Urinary bladder (tissue), 4 donors: ENCODE data around the gene DDIT3. TPM values are rescaled to one million over a fixed set of nuclear protein-coding genes. Genes with fewer than 3 reads are reported as not detected.

Experiments used
- DNase-seq: peaks from one replicate; pipeline ENCODE4 v3.0.0-alpha.2; 2015; ENCODE audit errors: extremely low spot score
- H3K27ac ChIP-seq: one replicate; pipeline ENCODE4 v1.5.1; 2013; ENCODE audit warnings: low read depth, mild to moderate bottlenecking, moderate library complexity
- H3K36me3 ChIP-seq: one replicate; pipeline ENCODE4 v1.6.1; 2013; ENCODE audit warnings: mild to moderate bottlenecking, moderate library complexity; ENCODE audit not compliant: insufficient read depth
- H3K4me1 ChIP-seq: one replicate; pipeline ENCODE4 v1.6.1; 2013; ENCODE audit warnings: mild to moderate bottlenecking, moderate library complexity; ENCODE audit not compliant: insufficient read depth
- H3K4me3 ChIP-seq: one replicate; pipeline ENCODE4 v1.5.1; 2013; ENCODE audit warnings: low read depth, low read length
- WGBS: extraction: QIAGEN DNeasy Blood & Tissue Kit; methylation state at CpG from one replicate; pipeline ENCODE4 v1.1.7; 2013; 5-methylcytosine and 5-hydroxymethylcytosine counted together
- polyA plus RNA-seq: library from polyadenylated mRNA; stranded (reverse); fragments of 200-250 nt; gene quantifications from one replicate; pipeline ENCODE4 v1.2.3, GENCODE V29; 2013
- total RNA-seq: library from RNA; depleted of rRNA; stranded (reverse); fragments of >200 nt; gene quantifications from one replicate; pipeline ENCODE4 v1.2.3, GENCODE V29; 2014
- donor health status: healthy with polysubstance abuse.
- donor health status: healthy.

DDIT3 gene
- total and polyA plus RNA-seq, 2 donors = 15.4 to 58.0 TPM

DNA sequence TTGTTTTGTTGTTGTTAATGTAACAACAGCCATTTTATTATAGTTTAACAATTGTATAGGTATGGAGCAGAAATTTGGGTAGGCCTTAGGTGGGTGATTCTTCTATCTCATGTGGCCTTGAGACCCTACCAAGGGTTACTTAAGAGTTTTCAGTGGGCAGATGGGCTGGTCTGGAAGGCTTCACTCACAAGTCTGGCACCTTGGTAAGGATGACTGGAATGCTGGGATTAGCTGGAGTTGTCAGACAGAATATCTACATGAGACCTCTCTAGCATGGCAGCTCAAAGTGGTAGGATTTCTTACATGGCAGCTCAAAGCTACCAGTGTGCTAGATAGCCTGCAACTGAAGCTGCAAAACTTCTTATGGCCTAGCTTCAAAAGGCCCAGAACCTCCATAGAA lies 34.6 kb downstream of the DDIT3 start:
- no peaks in the 10 kb centered on the region for H3K36me3 ChIP-seq
- H3K4me1 ChIP-seq = peaks cover 2% of the 10 kb centered on the region
- DNase-seq = no peak

DNA sequence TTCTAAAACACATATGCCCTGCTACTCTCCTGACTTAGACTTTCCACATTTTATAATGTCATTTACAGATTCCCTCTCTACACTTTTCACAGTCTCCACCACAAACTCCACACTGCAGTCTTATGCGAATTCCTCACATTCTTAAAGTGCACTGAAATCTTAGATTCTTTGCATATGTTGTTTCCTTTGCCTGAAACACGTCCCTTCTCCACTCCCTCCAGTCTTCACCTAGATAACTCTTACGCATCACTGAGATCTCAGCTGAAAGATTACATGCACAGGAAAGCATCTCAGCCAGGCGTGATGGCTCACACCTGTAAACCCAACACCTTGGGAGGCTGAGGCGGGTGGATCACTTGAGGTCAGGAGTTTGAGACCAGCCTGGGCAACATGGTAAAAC lies 36.8 kb downstream of the DDIT3 start:
- Histone ChIP-seq H3K27ac (no peak overlapping the region), H3K4me1 (no peaks in the 10 kb centered on the region), H3K4me3 (no peak overlapping the region), H3K36me3 (no peaks in the 10 kb centered on the region)
- 36% methylated on average over 5 of the region's 5 CpGs for WGBS
- DNase-seq = no peak

More for the DNA sequence above, 34.6 kb downstream of the DDIT3 start:
- Histone ChIP-seq H3K4me3 (no peak overlapping the region), H3K27ac (no peak overlapping the region)

DNA sequence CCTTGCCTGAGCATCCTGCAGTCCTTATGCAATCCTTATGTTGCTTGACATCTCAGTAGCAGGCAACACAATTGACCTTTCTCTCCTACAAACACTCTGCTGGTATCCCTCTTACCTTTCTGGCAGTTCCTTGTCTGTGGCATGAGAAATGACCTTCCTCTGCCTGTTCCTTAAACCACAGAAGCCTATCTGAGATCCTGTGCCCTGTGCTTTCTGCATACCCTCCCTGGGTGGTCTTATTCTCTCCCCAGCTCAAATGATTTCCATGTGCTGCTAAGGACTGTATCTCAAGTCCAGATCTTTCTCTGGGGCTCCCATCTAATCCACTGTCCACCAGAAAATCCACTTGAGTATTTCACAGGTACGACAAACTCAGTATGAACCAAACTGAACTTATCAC lies 38.6 kb downstream of the DDIT3 start:
- no peak for DNase-seq
- no peaks in the 10 kb centered on the region for H3K4me1 ChIP-seq
- no peak overlapping the region for H3K4me3 ChIP-seq
- H3K36me3 ChIP-seq = no peaks in the 10 kb centered on the region
- H3K27ac ChIP-seq = no peak overlapping the region
- 28% methylated on average over 1 of the region's 1 CpG for WGBS

DNA sequence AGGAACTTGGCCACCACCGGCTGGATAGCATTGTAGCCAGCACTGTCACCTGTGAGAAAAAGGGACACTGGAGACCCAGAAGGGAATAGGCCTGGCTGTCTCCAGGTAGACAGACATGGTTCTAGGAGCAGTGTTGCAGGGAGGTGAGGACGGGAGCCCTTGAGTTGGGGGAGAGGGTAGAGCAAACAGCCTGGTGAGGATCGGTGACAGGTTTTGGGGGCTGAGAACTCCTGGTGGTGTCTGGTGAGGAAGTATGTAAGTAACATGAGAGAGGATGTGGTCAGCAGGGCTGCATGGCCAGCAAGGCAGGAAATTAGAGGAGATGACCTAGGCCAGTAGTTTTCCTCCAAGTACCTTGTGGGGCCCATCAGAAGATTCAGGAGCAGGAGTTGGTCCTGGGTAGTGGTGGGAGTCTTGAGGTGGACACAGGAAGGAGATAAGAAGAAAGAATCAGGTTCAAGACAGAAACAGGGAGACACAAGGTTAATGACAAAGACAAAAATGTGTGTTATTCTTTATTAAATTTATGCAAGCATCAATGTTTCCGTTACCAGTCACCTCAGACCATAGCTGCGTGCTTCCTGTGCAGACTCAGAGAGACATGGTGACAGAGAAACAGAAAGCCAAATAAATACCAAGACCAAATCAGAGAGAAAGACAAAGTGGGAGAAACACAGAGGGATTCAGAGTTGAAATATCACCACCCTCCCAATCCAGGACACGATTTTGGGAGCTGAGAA lies 40.8 kb downstream of the DDIT3 start, which contains the start of gene ARHGAP9:
TSS of gene ARHGAP9 (minus strand) at position 491 of the 740 bp plus-strand sequence. CDS start at position 31, 460 bp downstream.
- no peaks in the 10 kb centered on the region for H3K4me1 ChIP-seq
- WGBS = 67% methylated on average over 6 of the region's 6 CpGs
- no peak for DNase-seq
- no peaks in the 10 kb centered on the region for H3K36me3 ChIP-seq
- H3K27ac ChIP-seq = peak within 1 kb of the TSS; percentile 12
- H3K4me3 ChIP-seq = no peak within 1 kb of the TSS

DNA sequence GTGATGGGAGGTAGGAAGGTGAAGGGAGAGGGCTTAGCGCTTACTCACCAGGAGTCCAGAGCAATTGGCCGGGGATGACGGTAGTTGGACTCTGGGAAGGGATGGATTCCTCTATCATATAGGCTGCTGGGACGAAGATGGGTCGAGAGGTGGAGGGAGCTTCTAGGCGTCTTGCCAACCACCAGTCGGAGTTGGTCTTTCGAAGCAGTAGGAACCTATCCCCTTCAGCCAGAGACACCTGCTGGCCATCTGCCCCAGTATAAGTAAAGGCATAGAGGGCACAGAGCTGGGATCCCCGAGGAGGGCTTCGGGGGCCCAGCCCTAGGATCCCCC lies 41.3 kb downstream of the DDIT3 start:
- DNase-seq = no peak

DNA sequence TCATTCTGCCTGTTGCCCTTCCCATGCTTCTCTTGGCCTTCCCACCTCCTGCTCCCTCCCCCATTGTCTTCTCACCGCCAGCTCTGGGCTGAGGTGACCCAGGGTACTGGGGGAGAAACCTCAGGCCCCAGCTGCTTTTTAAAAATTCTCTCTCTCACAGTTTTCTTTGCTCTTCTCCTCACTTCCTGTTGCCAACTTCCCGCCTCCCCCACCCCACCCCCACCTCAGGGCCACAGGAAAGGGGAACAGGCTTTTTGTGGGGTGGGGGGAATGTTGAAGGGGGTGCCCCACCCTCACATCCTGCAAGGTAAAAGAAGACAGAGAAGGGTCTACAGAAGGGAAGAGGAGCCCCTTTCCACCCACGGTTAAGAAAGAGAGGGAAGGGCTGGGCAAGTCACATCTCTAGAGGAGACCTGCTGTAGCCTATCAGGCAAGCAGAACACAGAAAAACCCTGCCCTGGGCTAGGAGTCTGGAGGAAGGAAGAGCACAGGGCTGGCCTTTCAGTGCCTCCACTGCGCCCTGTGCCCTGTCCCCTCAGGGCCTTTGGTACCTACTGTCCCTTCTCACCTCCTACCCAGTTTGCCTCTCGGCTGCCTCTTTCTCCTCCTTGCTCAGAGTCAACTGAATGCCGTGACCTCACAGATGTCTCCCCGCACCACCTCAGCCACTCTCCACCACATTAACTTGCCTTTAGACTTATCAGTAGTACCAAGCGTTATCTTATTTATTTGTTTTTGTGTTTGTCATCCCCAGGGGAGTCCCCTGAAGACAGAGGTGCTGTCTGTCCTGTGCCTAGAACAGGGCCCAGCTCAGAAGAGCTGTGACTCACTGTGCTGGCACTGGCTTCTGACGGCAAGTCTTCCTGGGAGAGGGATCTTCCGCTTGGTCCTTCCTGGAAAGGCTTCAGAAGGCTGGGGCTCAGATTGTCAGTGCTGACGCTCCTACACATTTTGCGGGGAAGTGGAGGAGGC lies 42.3 kb downstream of the DDIT3 start:
- 60% methylated on average over 12 of the region's 12 CpGs for WGBS
- Histone ChIP-seq H3K4me1 (no peaks in the 10 kb centered on the region), H3K36me3 (no peaks in the 10 kb centered on the region), H3K27ac (peak overlapping the region; percentile 14), H3K4me3 (peak overlapping the region; percentile 20)
- DNase-seq = no peak

More for the DNA sequence above, 41.3 kb downstream of the DDIT3 start:
- 78% methylated on average over 10 of the region's 10 CpGs for whole genome bisulfite sequencing
- no peak overlapping the region for H3K4me3 ChIP-seq
- no peaks in the 10 kb centered on the region for H3K4me1 ChIP-seq
- peak overlapping the region; percentile 12 for H3K27ac ChIP-seq
- no peaks in the 10 kb centered on the region for H3K36me3 ChIP-seq

DNA sequence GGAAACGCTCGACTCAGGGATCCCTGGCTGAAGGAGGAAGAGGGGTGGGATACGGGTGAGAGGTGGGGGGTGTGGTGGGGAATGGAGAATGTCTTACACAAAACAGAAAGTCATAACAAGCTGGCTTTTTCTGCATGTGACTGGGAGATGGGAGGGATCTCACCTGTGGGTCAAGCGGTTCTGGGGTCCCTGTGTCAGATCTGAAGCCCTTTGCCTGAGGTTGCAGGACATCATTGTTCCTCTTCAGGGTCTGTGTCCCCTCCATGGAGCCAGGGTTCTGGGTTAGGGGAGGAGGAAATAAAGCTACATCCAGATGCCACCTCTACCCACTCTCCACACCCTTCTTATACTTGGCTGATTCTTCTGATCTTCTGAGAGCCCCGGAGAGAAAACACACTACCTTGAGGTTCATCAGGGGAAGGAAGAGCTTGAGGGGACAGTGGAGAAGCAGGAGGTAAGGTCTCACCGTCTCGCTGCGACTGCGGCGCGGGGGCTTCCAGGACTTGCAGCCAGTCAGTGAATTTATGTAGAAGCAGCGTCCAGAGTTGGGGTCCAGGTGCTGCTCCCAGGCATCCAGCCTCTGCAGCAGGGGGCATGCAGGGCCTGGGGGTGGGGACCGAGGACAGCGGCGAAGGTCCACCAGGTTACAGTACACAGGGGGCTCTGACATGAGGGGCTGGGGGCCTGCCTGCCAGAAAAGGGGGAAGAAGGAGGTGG lies 43.2 kb downstream of the DDIT3 start:
- Histone ChIP-seq H3K36me3 (no peaks in the 10 kb centered on the region), H3K27ac (peak overlapping the region; percentile 14), H3K4me3 (peak overlapping the region; percentile 20), H3K4me1 (no peaks in the 10 kb centered on the region)
- WGBS = 74% methylated on average over 15 of the region's 15 CpGs
- no peak for DNase-seq

DNA sequence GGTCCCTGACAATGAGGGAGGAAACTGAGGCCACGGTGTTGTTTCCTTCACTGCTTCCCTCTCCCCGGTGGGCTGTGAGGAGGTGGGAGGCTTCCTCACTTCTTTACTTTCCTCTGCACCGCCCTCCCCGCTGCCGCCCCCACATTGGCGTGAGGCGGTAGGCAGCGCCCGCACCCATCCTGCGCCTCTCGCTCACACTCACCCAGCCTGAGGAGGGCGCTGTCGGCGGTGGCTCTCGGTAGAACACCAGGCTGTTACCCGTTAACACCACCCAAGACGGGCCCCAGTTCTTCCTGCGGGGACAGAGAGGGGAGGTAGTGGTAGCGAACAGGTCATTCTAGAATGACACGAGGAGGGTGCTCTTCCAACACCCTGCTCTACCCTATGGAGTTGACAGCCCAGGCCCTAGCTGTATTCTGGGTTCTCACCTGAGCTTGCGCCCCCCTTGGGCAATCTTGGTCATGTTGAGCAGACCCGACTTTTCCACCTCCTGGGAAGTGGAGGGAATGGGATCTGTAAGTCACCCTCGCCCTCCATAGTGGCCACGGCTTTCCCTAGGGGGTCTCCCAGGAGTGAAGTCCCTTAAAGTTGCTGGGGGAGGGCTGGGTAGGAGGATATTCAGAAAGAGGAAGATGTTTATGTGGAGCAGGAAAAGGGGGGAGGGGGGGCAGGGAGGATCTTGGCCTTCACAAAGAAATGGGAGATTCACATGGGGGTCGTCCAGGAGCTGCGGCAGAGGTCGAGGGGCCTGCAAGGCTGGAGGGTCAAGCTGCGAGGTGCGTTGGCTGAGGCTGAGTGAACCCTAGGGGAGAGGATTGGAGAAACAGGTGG lies 43.9 kb downstream of the DDIT3 start:
- Histone ChIP-seq H3K4me1 (no peaks in the 10 kb centered on the region), H3K4me3 (peak overlapping the region; percentile 8), H3K27ac (no peak overlapping the region), H3K36me3 (no peaks in the 10 kb centered on the region)
- 20% methylated on average over 29 of the region's 29 CpGs for WGBS
- no peak for DNase-seq

DNA sequence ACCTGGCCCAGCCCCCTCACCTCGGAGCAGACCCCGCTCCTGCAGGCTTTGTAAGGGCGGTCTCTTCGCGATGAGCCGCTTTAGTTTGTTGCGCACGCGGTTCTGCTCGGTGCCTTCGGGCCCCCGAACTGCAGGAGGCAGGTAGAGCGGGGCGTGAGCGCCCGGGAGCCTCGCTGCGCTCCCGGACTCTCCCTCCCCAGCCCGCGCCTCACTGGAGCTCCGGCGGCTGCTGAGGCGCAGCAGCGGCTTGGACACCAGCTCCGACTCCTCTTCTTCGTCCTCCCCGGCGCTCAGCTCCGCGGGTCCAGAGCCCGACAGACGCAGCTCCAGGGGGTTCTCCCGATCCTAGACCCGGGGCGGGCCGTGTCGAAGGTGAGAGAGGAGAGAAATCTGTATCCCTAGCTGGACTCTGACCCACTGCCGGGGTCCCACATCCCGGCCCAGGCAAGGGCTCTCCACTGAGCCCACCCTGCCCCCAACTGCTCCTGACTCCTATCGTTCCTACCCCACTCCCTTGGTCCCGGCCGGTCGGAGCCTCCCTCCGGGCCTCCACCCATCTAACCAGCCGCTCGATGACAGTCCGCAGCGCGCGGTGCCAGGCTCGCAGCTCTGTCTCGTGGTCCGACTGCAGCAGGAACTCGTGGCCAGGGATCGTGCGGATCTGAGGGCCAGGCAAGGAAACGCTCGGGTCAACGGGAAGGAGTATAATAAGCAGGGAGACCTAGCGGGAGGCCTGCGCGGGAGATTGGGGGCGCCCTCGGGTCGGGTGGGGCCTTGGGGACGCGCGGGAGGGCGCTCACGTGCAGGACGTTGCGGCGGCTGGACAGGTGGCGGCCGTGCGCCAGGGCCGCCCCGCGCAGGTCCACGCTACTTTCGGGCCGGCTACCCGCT lies 44.8 kb downstream of the DDIT3 start:
- Histone ChIP-seq H3K4me3 (peak overlapping the region; percentile 8), H3K4me1 (no peaks in the 10 kb centered on the region), H3K27ac (no peak overlapping the region), H3K36me3 (no peaks in the 10 kb centered on the region)
- 10% methylated on average over 84 of the region's 84 CpGs for WGBS
- no peak for DNase-seq

DNA sequence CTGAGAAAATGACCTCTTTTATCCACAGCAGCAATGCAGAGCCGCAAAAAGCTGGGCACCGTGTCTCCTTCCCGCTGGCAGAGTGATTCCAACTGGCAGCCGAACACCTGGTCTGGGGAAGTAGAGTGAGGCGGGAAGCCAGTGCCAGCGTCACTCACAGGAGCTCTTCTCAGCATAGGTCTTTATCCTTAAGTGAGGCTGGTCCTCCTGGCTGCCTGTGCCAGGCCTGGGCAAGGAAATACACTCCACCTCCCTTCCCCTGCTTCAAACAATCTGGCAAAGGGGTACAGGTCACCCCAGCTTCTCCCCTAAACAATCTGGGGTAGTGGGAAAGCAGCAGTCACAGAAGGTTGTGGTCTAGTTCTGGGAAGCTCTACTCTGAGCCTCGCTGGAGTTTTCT lies 45.5 kb downstream of the DDIT3 start:
- Histone ChIP-seq H3K4me1 (no peaks in the 10 kb centered on the region), H3K4me3 (no peak overlapping the region), H3K27ac (no peak overlapping the region), H3K36me3 (no peaks in the 10 kb centered on the region)
- 62% methylated on average over 7 of the region's 7 CpGs for WGBS
- DNase-seq = no peak

DNA sequence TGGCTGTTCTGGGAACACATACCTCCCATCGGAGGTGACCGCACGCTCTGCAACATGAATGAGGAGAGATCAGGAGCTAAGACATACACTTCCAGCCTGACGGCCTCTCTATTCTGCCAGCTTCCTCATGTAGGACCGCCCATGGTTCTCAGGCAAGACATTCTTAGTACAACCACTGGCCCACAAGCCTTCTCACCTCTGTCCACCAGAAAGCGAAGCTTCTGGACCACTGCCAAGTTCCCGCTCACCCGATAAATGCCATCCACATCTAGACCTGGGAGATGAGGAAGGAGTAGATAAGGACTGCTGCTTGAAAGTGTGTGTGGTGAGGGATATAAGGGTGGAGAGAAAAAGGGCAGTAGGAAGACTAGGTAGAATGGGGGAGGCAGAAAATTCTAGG lies 45.9 kb downstream of the DDIT3 start:
- Histone ChIP-seq H3K4me3 (no peak overlapping the region), H3K36me3 (no peaks in the 10 kb centered on the region), H3K27ac (no peak overlapping the region), H3K4me1 (no peaks in the 10 kb centered on the region)
- no peak for DNase-seq
- 63% methylated on average over 8 of the region's 8 CpGs for WGBS

DNA sequence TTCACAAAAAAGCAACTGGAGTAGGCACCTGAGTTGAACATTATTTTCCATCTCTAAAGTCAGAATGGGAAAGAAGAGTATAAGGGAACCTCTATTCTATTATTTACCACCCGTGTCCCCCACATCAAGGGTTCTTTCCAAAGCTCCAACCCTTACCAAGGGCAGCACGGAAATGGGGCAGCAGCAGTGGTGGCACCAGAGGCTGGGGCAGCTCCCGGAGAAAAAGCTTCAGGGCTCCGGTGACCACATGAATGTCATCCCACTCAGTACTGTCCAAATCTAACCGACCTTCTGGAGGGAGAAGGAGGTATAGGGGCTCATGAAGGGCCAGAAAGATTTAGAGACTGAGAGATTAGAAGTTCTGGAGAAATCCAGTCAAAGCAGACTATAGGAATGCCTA lies 46.4 kb downstream of the DDIT3 start:
- no peak for DNase-seq
- Histone ChIP-seq H3K4me3 (no peak overlapping the region), H3K27ac (no peak overlapping the region), H3K36me3 (no peaks in the 10 kb centered on the region), H3K4me1 (no peaks in the 10 kb centered on the region)
- WGBS = 88% methylated on average over 5 of the region's 5 CpGs
